NOMO-1 treated with dmso at 0.1 percent for 144 hours (cell line): ENCODE results near the gene GRK4.
"Not testable (repeated sequence)": the region's sequence is repeated elsewhere in the genome, so short reads cannot be mapped to it uniquely, and the experiment has no call there.

ENCODE experiments used
- DNase-seq: peaks from one replicate; lab custom pipeline; 2025; ENCODE audit not compliant: unreplicated experiment; lab: John Stamatoyannopoulos, UW

Gene GRK4

DNA sequence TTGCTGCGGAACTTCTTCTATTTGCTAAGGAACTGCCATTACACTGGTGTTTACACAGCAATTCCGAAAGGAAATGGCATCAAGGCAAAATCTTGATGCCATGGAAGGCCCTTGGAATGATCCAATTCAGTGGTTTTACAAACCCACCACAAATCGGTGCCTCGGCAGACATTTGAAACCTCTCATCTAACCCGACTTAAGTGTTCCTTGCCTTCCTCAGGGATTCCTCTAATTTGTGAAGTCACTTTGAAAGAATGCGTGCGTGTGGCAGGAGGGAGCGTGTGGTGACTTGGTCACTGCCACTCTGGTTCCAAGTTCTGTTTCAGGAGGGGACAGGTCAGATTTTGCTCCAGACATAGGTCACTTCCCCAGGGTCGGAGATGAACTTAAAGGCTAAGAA, 4.9 kb upstream of the GRK4 start:
- no peak for DNase-seq

DNA sequence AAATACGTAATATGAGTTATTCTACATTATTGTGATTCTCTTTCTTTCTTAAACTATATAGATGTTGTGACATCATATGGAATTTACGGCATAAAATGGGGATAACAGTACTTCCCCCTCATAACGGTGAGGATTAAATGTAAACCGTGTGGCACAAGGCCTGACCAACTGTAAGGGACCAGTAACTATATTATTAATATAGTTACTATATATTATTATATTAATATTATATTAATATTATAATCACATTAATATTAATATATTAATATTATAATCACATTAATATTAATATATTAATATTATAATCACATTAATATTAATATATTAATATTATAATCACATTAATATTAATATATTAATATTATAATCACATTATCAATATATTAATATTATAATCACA, 2.9 kb upstream of the GRK4 start:
- not testable (repeated sequence) for DNase-seq

DNA sequence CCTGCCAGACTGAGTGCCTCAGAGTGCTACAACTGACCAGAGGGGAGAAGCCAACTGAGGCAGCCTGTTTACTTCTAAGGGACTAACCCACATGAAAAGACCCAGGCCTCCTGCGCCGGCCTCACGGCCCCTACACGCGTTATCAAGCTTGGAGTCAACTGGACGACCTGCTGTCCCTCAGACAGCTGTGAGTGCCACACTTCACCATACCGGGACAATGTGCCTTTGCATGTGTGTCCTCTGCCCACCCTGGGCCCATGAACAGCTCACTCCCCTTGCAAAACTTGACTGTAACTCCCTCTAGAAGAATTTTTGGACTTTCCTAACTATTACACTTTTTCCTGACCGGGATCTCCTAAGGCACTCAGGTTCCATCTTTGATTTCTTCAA, 2.0 kb upstream of the GRK4 start:
- DNase-seq = peak; percentile 14

DNA sequence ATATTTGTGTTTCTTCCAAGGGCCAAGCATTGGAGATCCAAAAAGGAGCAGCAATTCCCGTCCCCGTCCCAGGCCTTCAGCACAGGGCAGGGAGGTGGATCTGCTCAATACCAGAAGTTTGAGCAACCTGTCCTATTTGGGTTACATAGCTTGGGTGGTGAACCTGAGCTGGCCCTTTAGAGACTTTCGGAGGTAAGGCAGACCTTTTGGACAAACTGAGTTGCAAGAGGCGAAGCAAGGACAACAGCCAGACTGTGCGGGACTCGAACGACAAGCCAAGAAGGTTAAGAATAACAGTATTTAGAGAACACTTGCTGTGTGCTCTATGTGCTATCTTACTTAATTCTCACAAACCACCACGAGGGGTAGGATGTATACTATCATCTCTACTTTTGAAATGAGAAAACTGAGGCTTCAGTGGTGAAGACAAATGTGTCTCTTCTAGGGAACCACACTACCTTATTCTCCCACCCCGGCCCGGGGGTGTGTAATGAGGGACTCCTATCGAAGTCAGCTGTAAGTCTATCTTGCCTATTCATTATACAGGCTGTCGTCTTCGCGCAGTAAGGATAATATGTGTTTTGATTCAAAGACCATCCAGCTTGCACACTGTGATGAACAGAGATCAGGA, 1.4 kb upstream of the GRK4 start:
- DNase-seq = no peak

DNA sequence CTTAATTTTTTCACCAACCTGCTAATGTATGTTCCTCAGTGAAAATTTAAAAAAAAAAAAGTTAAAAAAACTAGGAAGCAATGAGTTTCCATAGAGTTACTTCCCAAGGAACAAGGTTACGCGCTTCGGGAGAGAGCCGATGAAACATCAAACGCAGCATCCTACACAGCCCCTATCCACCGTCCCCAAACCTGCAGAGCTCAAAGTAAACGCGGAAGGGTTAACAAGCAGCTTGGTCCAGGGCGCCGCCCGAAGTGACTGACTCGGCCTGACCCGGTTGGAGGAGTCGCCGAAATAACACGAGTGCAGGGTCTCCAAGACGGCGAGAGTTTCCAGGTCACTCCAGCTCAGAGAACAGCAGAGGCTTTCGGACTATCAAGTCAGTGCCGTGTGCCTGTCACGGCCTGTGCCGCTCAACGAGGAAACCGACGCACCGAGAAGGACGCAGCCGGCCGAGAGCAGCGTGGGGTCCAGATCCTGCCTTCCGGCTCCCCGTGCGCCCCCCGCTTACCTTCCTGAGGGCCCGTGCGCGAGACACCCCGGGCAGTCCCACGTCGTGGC, 677 bp upstream of the GRK4 start:
- no peak for DNase-seq

DNA sequence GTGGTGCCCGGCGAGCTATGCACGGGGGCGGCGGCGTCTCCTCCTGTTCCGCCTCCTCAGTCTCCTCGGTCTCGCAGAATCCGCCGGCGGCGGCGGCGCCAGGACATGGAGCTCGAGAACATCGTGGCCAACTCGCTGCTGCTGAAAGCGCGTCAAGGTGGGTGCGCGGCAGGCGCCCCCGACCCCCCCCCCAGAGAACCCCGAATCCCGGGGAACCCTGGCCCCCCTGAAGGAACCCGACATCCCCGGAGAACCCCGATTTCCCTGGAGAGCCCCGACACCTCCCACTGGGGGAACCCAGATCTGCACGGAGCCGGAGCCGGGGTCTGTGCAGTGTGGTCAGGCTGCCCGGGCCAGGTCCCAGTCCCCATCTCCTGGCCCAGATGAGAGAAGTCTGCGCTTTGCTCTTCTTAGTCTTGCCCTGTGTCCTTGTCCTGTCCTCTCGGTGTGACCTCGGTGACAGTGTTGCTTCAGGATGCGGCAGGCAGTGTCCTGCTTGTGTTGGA, 648 bp downstream of the GRK4 start:
- DNase-seq = no peak

DNA sequence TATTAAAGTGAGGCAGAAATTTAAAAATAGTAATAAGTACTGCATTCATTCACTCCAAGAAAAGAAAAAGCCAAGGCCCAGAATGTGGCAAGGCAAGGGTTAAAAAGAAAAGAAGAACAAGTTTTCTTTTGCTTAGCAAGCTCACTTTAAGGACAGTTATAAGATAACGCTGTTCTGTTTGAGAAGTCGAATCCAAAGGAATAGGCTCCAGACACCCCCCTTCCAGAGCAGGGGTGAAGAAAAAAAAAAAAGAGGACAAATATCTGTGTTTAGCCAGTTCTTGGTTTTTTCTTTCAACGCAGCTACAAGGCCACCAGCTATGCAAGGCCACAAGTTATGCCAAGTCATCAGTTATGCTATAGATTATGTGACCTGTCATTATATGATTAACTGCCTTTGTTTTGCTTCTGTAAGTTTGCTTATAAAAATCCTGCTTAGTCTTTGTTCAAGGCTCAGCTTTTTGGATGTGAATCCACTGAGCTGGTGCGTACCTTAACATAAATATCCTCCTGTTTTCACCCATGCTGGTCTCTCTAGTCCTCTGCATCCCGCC, 1.4 kb downstream of the GRK4 start:
- DNase-seq = no peak

DNA sequence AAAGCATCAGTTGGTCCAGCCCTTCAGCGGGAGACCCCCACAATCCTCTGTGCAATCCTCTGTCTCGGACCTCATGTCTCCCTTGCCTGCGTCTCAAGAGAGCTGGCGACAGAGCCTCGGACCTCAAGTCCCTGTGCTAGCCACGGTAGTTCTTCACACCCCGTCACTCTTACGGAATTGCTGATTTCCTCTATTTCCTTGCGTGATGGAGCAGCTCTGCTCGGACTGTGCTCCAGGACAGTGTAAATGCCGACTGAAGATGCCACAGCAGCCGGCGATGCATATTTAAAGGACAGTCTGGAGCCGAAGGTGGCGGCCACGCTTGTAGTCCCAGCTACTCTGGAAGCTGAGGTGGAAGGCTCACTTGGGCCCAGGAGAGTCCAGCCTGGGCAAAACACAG, 1.9 kb downstream of the GRK4 start:
- no peak for DNase-seq

DNA sequence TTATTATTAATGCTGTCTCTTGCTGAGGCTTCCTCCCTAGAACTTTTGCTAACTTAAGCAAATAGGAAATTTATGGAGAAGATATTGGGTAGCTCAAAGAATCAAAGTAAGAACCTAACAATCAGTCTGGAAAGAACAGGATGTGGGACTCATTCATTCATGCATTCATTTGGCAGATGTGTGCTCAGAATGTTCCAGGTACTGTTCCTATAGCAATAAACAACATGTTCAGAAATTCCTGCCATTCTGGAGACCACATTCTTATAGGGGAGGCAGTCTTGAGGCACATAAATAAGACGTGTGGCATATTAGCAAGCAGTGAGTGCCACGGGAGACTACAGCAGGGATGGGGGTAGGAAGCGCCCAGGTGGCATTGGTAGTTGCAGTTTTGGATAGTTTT, 5.0 kb downstream of the GRK4 start:
- no peak for DNase-seq

DNA sequence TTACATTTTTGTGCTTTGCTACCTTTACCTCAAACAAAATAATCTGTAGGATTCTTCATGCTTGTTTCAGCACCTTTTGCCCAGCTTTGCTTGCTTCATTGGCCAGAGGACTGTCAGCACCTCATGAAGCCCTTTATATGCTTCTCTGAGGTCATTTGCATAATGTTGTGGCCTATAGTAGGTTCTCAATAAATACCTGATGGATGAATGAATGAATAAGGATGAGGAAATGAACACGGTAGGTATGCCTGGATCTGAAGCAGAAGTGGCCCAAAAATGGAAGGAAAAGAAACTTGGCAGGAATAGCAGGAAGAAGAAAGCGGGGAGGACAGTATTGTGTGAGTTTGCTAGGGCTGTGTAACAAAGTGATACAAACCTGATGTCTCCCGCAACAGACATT, 7.9 kb downstream of the GRK4 start:
- no peak for DNase-seq

DNA sequence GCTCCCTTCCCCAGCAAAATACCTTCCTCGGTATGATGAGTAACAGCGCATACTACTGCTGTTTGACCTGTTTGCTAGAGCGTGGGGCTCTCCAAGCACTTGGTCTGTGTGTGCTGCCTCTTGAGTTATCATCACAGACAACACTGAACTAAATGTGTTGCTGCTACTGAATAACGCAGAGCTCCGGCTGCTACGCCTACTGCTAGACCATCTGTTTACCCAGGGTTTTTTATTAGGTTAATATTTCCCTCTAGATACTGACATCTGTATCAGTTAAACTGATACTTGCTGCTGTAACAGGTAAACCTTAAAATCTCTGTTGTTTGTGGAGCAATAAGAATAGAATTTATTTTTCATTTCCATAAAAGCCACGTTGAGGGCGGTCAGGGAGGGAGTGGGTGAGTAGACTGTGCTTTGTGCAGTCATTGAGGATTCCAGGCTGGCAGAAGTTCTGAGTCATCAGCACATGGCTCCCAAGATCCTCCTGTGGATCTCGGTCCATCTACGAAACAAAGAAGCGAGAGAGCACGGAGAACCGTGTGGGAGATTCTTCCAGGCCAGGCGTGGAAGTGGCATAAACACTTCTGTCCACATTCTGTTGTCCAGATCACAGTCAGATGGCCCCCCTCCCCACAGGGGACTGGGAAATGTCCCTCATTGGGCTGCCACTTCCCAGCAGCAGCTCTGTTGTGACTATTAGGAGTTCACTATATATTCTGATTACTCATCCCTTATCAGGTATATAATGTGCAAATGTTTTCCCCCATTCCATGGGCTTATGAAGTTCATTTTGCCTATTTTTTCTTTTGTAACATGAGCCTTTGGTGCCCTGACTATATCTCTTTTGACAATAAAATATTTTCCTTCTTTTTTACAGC, 14.1 kb downstream of the GRK4 start:
- no peak for DNase-seq

DNA sequence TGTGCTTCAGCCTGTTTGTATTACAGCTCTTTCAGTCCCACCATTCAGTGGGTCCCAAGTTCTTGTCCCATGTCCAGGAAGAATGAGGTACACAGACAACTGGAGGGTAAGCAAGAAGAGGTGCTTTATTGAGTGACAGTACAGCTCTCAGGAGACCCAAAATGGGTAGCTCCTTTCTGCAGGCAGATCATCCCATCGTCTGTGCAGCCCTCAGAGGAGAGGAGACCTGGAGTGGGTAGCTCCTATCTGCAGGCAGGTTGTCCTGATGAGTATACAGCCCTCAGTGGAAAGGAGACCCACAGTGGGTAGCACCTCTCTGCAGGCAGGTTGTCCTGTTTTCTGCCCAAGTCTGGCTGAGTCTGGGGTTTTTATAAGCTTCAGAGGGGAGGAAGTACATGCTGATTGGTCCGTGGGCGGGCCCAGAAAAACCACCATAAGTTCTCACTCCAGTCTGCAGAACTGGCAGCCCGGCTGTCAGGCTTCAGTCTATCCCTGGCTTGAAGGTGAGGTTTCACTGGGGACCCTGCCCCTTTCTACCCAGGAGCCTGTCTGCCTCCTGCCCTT, 18.0 kb downstream of the GRK4 start:
- no peak for DNase-seq

DNA sequence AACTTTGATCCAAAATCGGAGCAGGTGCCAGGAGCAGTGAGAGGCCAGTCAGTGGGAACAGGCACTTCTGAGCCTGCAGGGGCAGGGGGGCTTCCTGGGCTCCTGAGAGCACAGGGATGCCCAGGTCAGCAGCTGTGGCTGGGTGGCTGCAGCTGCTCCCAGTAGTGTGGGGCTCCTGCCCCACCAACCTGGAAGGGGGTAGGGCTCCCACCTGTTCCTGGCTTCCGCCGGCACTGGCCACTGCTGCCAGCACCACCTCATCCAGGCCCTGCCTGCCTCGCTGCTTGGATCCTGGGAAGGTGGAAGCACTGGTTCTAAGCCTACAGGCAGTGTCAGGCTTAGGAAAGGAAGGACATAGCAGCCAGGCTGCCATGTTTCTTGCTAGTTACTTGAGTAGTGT, 18.6 kb downstream of the GRK4 start:
- DNase-seq = no peak

DNA sequence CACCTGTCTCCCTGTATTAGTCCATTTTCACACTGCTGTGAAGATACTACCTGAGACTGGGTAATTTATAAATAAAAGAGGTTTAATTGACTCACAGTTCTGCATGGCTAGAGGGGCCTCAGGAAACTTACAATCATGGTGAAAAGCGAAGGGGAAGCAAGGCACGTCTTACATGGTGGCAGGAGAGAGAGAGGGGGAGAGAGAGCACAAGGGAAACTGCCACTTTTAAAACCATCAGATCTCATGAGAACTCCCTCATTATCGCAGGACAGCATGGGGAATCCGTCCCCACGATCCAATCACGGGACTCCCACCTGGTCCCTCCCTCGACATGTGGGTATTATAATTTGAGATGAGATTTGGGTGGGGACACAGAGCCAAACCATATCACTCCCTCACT, 20.3 kb downstream of the GRK4 start:
- not testable (repeated sequence) for DNase-seq

DNA sequence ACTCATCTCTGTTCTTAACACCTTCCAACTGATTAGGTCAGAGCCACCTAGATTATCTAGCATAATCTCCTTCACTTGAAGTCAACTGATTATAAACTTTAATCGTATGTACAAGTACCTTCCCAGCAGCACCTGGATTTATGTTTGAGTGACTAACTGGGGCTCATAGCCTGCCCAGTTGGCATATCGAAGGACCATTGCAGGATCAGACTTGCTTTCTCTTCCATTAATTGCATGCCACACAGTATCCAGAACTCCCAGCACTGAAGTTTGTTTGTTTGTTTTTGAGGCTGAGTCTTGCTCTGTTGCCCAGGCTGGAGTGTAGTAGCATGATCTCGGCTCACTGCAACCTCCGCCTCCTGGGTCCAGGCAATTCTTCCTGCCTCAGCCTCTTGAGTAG, 27.9 kb downstream of the GRK4 start:
- no peak for DNase-seq

DNA sequence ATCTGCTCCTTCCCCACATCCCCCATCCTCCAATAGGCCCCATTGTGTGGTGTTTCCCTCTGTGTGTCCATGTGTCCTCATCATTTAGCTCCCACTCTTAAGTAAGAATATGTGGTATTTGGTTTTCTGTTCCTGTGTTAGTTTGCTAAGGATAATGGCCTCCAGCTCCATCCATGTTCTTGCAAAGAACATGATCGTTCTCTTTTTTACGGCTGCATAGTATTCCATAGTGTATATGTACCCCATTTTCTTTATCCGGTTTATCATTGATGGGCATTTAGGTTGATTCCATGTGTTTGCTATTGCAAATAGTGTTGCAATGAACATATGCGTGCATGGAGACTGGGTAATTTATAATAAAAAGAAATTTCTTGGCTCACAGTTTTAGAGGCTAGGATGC, 31.5 kb downstream of the GRK4 start:
- DNase-seq = no peak

DNA sequence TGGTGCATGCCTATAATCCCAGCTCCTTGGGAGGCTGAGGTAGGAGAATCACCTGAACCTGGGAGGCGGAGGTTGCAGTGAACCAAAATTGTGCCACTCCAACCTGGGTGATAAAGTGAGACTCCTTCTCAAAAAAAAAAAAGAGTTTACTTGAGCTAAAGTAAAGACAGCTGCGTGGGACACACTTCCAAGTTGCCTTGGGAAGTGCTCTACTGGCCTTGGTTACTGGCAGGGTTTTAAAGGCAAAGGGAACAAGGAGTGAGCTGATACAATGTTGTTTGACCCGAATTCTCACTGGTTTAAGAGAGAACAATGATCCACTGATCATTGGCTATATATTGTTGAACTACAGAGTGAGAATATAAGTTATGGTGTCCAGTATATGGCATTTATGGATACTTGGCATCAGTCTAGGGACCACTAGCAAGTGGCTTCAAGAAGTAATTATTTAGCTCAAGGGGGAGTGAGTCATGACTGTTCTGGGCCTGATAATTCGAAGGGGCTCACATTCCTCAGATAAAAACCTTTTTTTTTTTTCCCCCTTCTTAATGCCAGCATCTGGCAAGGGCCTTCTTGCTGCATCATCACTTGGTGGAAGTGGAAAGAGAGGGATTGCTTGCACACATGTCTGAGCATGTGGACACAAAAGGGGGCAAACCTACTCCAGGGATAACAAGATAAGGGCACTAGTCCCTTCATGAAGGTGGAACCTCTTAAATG, 32.3 kb downstream of the GRK4 start:
- DNase-seq = no peak

DNA sequence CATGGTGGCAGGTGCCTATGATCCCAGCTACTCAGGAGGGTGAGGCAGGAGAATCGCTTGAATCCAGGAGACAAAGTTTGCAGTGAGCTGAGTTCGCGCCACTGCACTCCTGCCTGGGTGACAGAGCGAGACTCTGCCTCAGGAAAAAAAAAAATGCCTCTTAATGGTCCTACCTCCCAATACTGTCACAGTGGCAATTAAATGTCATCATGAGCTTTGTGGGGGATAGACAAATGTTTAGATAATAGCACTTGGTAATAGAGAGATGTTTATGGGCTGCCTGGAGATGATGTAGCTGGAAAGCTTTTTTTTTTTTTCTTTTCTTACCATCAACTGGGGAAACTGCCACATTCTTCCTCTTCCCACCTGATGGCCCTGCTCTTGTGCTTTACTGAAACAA, 33.0 kb downstream of the GRK4 start:
- DNase-seq = no peak

DNA sequence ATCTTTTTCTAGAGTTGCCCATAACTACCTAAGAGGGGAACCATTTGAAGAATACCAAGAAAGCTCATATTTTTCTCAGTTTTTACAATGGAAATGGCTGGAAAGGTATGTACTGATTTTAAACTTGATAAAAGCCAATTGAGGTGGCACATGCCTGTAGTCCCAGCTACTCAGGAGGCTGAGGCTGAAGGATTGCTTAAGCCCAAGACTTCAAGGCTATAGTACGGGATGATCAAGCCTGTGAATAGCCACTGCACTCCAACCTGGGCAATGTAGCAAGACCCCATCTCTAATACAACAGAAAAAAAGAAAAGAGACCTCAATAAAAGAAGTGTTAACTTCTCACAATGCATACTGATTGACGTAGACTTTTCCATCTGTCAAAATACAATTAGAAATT, 44.4 kb downstream of the GRK4 start:
- DNase-seq = no peak

DNA sequence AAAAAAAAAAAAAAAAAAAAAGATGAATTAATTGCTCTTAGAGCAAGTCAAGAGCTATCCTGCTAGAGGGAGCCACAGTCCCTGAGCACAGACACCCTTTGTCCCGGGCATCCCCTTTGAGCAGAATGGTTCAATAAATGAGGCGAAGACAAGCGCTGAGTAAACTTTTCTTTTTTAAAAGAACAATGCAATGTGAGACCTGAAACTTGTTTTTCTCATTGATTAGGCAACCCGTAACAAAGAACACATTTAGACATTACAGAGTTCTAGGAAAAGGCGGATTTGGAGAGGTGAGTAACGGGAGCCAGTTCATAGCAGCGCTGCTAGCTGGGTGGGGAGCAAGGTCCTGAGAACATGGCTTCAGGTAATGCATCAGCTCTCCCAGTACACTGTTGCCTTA, 46.1 kb downstream of the GRK4 start:
- DNase-seq = no peak

DNA sequence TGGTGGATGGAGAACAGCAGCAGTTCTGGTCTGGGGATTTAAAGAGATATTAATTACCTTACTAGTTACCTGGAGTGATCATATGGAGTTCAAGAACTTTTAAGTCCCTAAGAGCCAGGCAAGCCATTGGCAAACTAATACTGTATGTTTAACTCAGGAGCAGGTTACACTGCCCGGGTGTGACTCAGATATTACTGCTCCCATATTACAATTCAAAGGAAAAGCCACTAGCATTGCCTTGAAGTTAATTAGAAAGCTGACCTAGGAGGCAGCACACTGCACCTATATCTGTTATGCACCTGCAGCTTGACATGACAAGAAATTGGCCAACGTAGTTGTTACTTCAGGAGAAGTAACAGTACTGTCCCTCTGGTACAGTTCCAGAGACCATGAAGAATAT, 47.2 kb downstream of the GRK4 start:
- DNase-seq = no peak
